Measurements from ENCODE around the gene HPSE2. TPM values are rescaled to one million over a fixed set of nuclear protein-coding genes. Genes with fewer than 3 reads are reported as not detected.

The HPSE2 gene
- total and polyA plus RNA-seq, 4 donors: 0.05 TPM; not detected in 3

- no peaks in the 10 kb centered on the region for H3K4me1 ChIP-seq (ENCODE audit: control insufficient read depth in 4 of 4, insufficient read depth in 4 of 4, low read length in 3 of 4)
- no peaks in the 10 kb centered on the region for H3K27me3 ChIP-seq (ENCODE audit: control insufficient read depth in 4 of 4, insufficient read depth in 4 of 4, low read length in 3 of 4)
- no peak for TF ChIP-seq RAD21 (IDR thresholded peaks at IDR 0.05)
- no peak for DNase-seq (ENCODE audit: low spot score)
- no peaks in the 10 kb centered on the region for H3K36me3 ChIP-seq (ENCODE audit: control insufficient read depth in 4 of 4, insufficient read depth in 3 of 4, low read depth in 1 of 4, low read length in 3 of 4)
- WGBS: 83% methylated on average over 10 of the region's 10 CpGs
- no peak overlapping the region for H3K9ac ChIP-seq (ENCODE audit: low read depth in 1 of 2, low read length in 2 of 2)
- no peak overlapping the region for H3K27ac ChIP-seq (ENCODE audit: low read depth in 1 of 2, low read length in 2 of 2)
- no peak overlapping the region for H3K4me3 ChIP-seq (ENCODE audit: low read depth in 1 of 3, low read length in 3 of 3)
- H3K9me3 ChIP-seq (ENCODE audit: control insufficient read depth in 4 of 4, low read length in 3 of 4): peaks cover 3 to 33% (median 4%) of the 10 kb centered on the region in 4 donors
Observed at GRCh38 chr10:99042051-99042771, 193.4 kb downstream of the HPSE2 start.

GRCh38 chr10:99041468-99041867, 194.2 kb downstream of the HPSE2 start:
- no peak for TF ChIP-seq MAX (IDR thresholded peaks at IDR 0.05)
- no peak for TF ChIP-seq CTCF (IDR thresholded peaks at IDR 0.05; ENCODE audit: low read depth, low read length, missing input control)
- TF ChIP-seq FOXA2 (IDR thresholded peaks at IDR 0.05): no peak
- TF ChIP-seq RAD21 (IDR thresholded peaks at IDR 0.05): no peak
- TF ChIP-seq EGR1 (IDR thresholded peaks at IDR 0.05; ENCODE audit: low read depth in 2 of 2): no peak
- TF ChIP-seq HNF4G (IDR thresholded peaks at IDR 0.05): no peak
- WGBS: 93% methylated on average over 4 of the region's 4 CpGs
- Histone ChIP-seq H3K27ac (ENCODE audit: low read depth in 1 of 2, low read length in 2 of 2) (no peak overlapping the region), H3K27me3 (ENCODE audit: control insufficient read depth in 4 of 4, insufficient read depth in 4 of 4, low read length in 3 of 4) (no peaks in the 10 kb centered on the region), H3K36me3 (ENCODE audit: control insufficient read depth in 4 of 4, insufficient read depth in 3 of 4, low read depth in 1 of 4, low read length in 3 of 4) (no peaks in the 10 kb centered on the region), H3K9ac (ENCODE audit: low read depth in 1 of 2, low read length in 2 of 2) (no peak overlapping the region), H3K4me3 (ENCODE audit: low read depth in 1 of 3, low read length in 3 of 3) (no peak overlapping the region), H3K4me1 (ENCODE audit: control insufficient read depth in 4 of 4, insufficient read depth in 4 of 4, low read length in 3 of 4) (no peaks in the 10 kb centered on the region), H3K9me3 (ENCODE audit: control insufficient read depth in 4 of 4, low read length in 3 of 4) (peaks cover 0 to 25% (median 2%) of the 10 kb centered on the region in 4 donors)
- DNase-seq (ENCODE audit: low spot score): no peak

DNA sequence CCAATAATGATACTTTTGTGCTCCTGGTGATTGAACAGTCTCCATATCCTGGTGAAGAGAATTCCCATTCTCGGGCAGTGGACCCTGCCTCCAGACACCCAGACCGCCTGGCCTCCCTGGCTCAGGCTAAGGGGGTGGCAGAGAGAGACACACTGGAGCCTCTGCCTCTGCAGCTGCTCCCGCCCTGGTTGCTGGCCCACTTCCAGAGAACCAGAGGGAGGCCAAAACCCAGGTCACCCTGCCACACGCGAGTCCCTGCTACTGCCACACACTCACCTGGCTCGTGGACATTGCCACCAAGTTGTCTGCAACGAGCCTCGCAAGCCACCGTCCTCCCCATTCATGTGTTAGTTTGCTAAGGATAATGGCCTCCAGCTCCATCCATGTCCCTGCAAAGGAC, 221.8 kb downstream of the HPSE2 start:
- Histone ChIP-seq H3K9me3 (ENCODE audit: control insufficient read depth in 4 of 4, low read length in 3 of 4) (no peaks in the 10 kb centered on the region), H3K27ac (ENCODE audit: low read depth in 1 of 2, low read length in 2 of 2) (no peak overlapping the region), H3K36me3 (ENCODE audit: control insufficient read depth in 4 of 4, insufficient read depth in 3 of 4, low read depth in 1 of 4, low read length in 3 of 4) (no peaks in the 10 kb centered on the region), H3K9ac (ENCODE audit: low read depth in 1 of 2, low read length in 2 of 2) (no peak overlapping the region), H3K4me1 (ENCODE audit: control insufficient read depth in 4 of 4, insufficient read depth in 4 of 4, low read length in 3 of 4) (no peaks in the 10 kb centered on the region), H3K27me3 (ENCODE audit: control insufficient read depth in 4 of 4, insufficient read depth in 4 of 4, low read length in 3 of 4) (no peaks in the 10 kb centered on the region), H3K4me3 (ENCODE audit: low read depth in 1 of 3, low read length in 3 of 3) (no peak overlapping the region)
- TF ChIP-seq SP1 (IDR thresholded peaks at IDR 0.05) (no peak), EGR1 (IDR thresholded peaks at IDR 0.05; ENCODE audit: low read depth in 2 of 2) (no peak), RAD21 (IDR thresholded peaks at IDR 0.05) (no peak), JUND (IDR thresholded peaks at IDR 0.05) (no peak), MAX (IDR thresholded peaks at IDR 0.05) (no peak), TAF1 (conservative IDR thresholded peaks at IDR 0.05) (no peak), CTCF (IDR thresholded peaks at IDR 0.05; ENCODE audit: low read depth, low read length, missing input control) (no peak), REST (IDR thresholded peaks at IDR 0.05) (no peak), FOXA1 (IDR thresholded peaks at IDR 0.05) (no peak), GABPA (IDR thresholded peaks at IDR 0.05 in 1 of 2, conservative IDR thresholded peaks at IDR 0.05 in 1 of 2) (no peak), YY1 (IDR thresholded peaks at IDR 0.05) (no peak), HNF4G (IDR thresholded peaks at IDR 0.05) (no peak)
- WGBS: 87% methylated on average over 9 of the region's 9 CpGs
- DNase-seq (ENCODE audit: low spot score): no peak
